Neural cell (in vitro differentiated cells): Measurements from ENCODE around the gene FBN1. TPM values are rescaled to one million over a fixed set of nuclear protein-coding genes. Genes with fewer than 3 reads are reported as not detected.

Experiments used
- H2AFZ ChIP-seq: fragments of 200-600, 300-800 bp; sonication (generic), shearing (Covaris generic); 2 replicates; pipeline ENCODE4 v1.6.0; 2014; ENCODE audit warnings: low read depth, mild to moderate bottlenecking, antibody characterized with exemption, low read length, moderate library complexity
- H3F3A ChIP-seq: fragments of 200-600 bp; shearing (Covaris generic); 2 replicates; pipeline ENCODE4 v1.6.1; 2016; ENCODE audit warnings: mild to moderate bottlenecking, moderate library complexity, mixed read lengths, antibody characterized with exemption, low read length; ENCODE audit not compliant: insufficient read depth, poor library complexity, severe bottlenecking
- H3K27ac ChIP-seq: fragments of 200-600, 300-800 bp; sonication (generic), shearing (Covaris generic); 2 replicates; pipeline ENCODE4 v1.5.1; 2014; ENCODE audit warnings: mild to moderate bottlenecking, low read length, moderate library complexity
- H3K27me3 ChIP-seq: fragments of 300-800, 200-600 bp; sonication (generic), shearing (Covaris generic); 2 replicates; pipeline ENCODE4 v1.6.0; 2014; ENCODE audit warnings: mild to moderate bottlenecking, low read depth, low read length, moderate library complexity; ENCODE audit not compliant: insufficient read depth
- H3K36me3 ChIP-seq: fragments of 300-800, 200-600 bp; sonication (generic), shearing (Covaris generic); 2 replicates; pipeline ENCODE4 v1.5.1; 2014; ENCODE audit warnings: mild to moderate bottlenecking, antibody characterized with exemption, low read length, moderate library complexity; ENCODE audit not compliant: insufficient read depth
- H3K4me2 ChIP-seq: fragments of 300-800, 200-600 bp; sonication (generic), shearing (Covaris generic); 2 replicates; pipeline ENCODE4 v1.6.0; 2014; ENCODE audit warnings: mild to moderate bottlenecking, low read length
- H3K4me3 ChIP-seq: fragments of 300-800, 200-600 bp; sonication (generic), shearing (Covaris generic); 2 replicates; pipeline ENCODE4 v1.5.1; 2014; ENCODE audit warnings: mild to moderate bottlenecking, low read length, moderate library complexity
- H3K79me2 ChIP-seq: fragments of 200-600 bp; shearing (Covaris generic); replicated peaks from 2 replicates; pipeline ENCODE4 v1.6.0; 2014; ENCODE audit warnings: mild to moderate bottlenecking, low read length, moderate library complexity; ENCODE audit not compliant: insufficient read depth
- H3K9ac ChIP-seq: fragments of 300-800, 200-600 bp; sonication (generic), shearing (Covaris generic); 2 replicates; pipeline ENCODE4 v1.6.1; 2016; ENCODE audit warnings: mild to moderate bottlenecking, low read length, mixed read lengths
- H3K9me2 ChIP-seq: fragments of 200-600 bp; shearing (Covaris generic); 2 replicates; pipeline ENCODE4 v1.6.1; 2016; ENCODE audit warnings: mild to moderate bottlenecking, low read length, mixed read lengths; ENCODE audit not compliant: insufficient read depth
- H3K9me3 ChIP-seq: fragments of 200-600, 300-800 bp; sonication (generic), shearing (Covaris generic); 2 replicates; pipeline ENCODE4 v1.6.1; 2016; ENCODE audit warnings: mild to moderate bottlenecking, mixed run types, low read length, moderate library complexity, mixed read lengths
- H4K20me1 ChIP-seq: fragments of 200-600 bp; shearing (Covaris generic); 2 replicates; pipeline ENCODE4 v1.6.1; 2016; ENCODE audit warnings: mild to moderate bottlenecking, mixed run types; ENCODE audit not compliant: insufficient read depth
- EP300 ChIP-seq: fragments of 450-650 bp; conservative IDR thresholded peaks from 2 replicates; pipeline ENCODE4 v1.6.1; 2014; ENCODE audit warnings: antibody characterized with exemption, mild to moderate bottlenecking, moderate library complexity; ENCODE audit not compliant: poor library complexity, severe bottlenecking
- EZH2 ChIP-seq: fragments of 200-600, 300-800 bp; shearing (Covaris generic), sonication (generic); IDR thresholded peaks from 2 replicates; pipeline ENCODE4 v1.6.1; 2014; ENCODE audit warnings: antibody characterized with exemption, low read length, borderline replicate concordance, mild to moderate bottlenecking; ENCODE audit not compliant: insufficient read depth, poor library complexity, severe bottlenecking
- MXI1 ChIP-seq: fragments of 450-650 bp; conservative IDR thresholded peaks from 2 replicates; pipeline ENCODE4 v1.6.1; 2014; ENCODE audit warnings: antibody characterized with exemption, mild to moderate bottlenecking; ENCODE audit not compliant: poor library complexity, severe bottlenecking
- POLR2AphosphoS5 ChIP-seq: IDR thresholded peaks from 2 replicates; pipeline ENCODE4 v1.6.1; 2012
- RAD21 ChIP-seq: fragments of 450-650 bp; conservative IDR thresholded peaks from 2 replicates; pipeline ENCODE4 v1.6.1; 2014; ENCODE audit warnings: antibody characterized with exemption, mild to moderate bottlenecking, moderate library complexity
- SMC3 ChIP-seq: fragments of 450-650 bp; conservative IDR thresholded peaks from 2 replicates; pipeline ENCODE4 v1.6.1; 2014; ENCODE audit warnings: antibody characterized with exemption, mild to moderate bottlenecking, moderate library complexity; ENCODE audit not compliant: poor library complexity
- TAF1 ChIP-seq: IDR thresholded peaks from 2 replicates; pipeline ENCODE4 v1.6.1; 2012; ENCODE audit warnings: low read depth
- polyA plus RNA-seq: library from polyadenylated mRNA; depleted of rRNA; stranded (reverse); fragments of >200 nt; gene quantifications from 2 replicates; pipeline ENCODE4 v1.2.3, GENCODE V29; 2014
- TF ChIP-seq, protein P1 (sequence below): IDR thresholded peaks from 2 replicates; pipeline ENCODE4 v1.6.1; 2012; ENCODE audit warnings: borderline replicate concordance
- TF ChIP-seq, protein P2 (sequence below): fragments of 450-650 bp; IDR thresholded peaks from 2 replicates; pipeline ENCODE4 v1.5.1; 2014; ENCODE audit warnings: antibody characterized with exemption, mild to moderate bottlenecking, moderate library complexity; ENCODE audit not compliant: poor library complexity, severe bottlenecking

Gene FBN1
- polyA plus RNA-seq, 1 donor from 2014 or later: 22.0 TPM

DNA sequence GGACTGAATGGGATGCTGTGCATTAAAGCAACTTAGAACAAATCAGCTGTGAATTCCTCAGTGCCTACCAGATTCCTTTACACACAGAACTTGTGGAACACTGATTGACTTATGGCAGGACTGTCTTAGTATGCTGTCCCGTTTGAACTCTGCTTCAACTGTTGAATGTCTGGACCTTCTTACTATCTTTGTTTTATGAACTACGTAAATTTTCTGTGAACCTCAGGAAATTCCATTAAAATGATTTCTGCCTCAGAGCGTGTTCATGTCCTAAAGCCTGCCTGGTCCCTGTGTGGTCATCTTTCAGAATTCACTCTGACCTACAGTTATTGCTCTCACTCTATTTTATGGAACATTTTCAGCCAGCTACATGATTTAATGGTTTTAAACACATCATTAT is 29.4 kb upstream of the FBN1 start:
- Histone ChIP-seq H3K9me2 (no peaks in the 10 kb centered on the region), H3K36me3 (no peaks in the 10 kb centered on the region), H3K4me2 (no peak overlapping the region), H3K79me2 (no peaks in the 10 kb centered on the region), H3K27ac (no peak overlapping the region), H2AFZ (no peak overlapping the region), H3K9me3 (no peaks in the 10 kb centered on the region), H3F3A (no peaks in the 10 kb centered on the region), H3K9ac (no peak overlapping the region), H4K20me1 (no peaks in the 10 kb centered on the region), H3K27me3 (no peaks in the 10 kb centered on the region), H3K4me3 (no peak overlapping the region)
- TF ChIP-seq, protein P1, sequence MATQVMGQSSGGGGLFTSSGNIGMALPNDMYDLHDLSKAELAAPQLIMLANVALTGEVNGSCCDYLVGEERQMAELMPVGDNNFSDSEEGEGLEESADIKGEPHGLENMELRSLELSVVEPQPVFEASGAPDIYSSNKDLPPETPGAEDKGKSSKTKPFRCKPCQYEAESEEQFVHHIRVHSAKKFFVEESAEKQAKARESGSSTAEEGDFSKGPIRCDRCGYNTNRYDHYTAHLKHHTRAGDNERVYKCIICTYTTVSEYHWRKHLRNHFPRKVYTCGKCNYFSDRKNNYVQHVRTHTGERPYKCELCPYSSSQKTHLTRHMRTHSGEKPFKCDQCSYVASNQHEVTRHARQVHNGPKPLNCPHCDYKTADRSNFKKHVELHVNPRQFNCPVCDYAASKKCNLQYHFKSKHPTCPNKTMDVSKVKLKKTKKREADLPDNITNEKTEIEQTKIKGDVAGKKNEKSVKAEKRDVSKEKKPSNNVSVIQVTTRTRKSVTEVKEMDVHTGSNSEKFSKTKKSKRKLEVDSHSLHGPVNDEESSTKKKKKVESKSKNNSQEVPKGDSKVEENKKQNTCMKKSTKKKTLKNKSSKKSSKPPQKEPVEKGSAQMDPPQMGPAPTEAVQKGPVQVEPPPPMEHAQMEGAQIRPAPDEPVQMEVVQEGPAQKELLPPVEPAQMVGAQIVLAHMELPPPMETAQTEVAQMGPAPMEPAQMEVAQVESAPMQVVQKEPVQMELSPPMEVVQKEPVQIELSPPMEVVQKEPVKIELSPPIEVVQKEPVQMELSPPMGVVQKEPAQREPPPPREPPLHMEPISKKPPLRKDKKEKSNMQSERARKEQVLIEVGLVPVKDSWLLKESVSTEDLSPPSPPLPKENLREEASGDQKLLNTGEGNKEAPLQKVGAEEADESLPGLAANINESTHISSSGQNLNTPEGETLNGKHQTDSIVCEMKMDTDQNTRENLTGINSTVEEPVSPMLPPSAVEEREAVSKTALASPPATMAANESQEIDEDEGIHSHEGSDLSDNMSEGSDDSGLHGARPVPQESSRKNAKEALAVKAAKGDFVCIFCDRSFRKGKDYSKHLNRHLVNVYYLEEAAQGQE: no peak
- TF ChIP-seq EP300 (no peak), TAF1 (no peak), EZH2 (no peak), MXI1 (no peak), RAD21 (no peak), POLR2AphosphoS5 (no peak), SMC3 (no peak)
- TF ChIP-seq, protein P2, sequence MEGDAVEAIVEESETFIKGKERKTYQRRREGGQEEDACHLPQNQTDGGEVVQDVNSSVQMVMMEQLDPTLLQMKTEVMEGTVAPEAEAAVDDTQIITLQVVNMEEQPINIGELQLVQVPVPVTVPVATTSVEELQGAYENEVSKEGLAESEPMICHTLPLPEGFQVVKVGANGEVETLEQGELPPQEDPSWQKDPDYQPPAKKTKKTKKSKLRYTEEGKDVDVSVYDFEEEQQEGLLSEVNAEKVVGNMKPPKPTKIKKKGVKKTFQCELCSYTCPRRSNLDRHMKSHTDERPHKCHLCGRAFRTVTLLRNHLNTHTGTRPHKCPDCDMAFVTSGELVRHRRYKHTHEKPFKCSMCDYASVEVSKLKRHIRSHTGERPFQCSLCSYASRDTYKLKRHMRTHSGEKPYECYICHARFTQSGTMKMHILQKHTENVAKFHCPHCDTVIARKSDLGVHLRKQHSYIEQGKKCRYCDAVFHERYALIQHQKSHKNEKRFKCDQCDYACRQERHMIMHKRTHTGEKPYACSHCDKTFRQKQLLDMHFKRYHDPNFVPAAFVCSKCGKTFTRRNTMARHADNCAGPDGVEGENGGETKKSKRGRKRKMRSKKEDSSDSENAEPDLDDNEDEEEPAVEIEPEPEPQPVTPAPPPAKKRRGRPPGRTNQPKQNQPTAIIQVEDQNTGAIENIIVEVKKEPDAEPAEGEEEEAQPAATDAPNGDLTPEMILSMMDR: no peak

DNA sequence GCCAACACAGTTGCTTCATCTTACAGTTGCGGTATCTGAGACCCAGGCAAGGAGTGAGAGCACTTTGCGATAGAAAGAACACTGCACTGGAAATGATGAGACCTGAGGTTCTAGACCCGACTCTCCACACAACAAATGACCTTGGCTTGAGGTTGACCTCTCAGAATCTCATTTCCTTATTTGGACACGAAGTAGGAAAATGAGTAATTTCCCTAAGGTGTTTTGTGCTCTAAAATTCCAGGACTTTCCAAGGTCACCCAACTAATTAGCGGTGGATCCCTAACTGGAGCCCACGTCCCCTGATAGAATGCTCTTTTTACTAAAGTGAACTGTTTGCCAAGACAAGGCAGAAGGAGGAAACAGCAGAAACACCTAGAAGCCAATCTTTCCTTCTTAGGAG is 26.7 kb upstream of the FBN1 start:
- no peak overlapping the region for H3K27ac ChIP-seq
- no peak overlapping the region for H2AFZ ChIP-seq
- no peaks in the 10 kb centered on the region for H3F3A ChIP-seq
- no peaks in the 10 kb centered on the region for H3K79me2 ChIP-seq
- TF ChIP-seq SMC3: no peak
- no peak for TF ChIP-seq EP300
- H3K9me2 ChIP-seq: no peaks in the 10 kb centered on the region
- H3K4me3 ChIP-seq: no peak overlapping the region
- H3K4me2 ChIP-seq: no peak overlapping the region
- H3K36me3 ChIP-seq: no peaks in the 10 kb centered on the region
- H4K20me1 ChIP-seq: no peaks in the 10 kb centered on the region
- H3K9ac ChIP-seq: no peak overlapping the region
- H3K27me3 ChIP-seq: no peaks in the 10 kb centered on the region
- no peaks in the 10 kb centered on the region for H3K9me3 ChIP-seq
